Erythroblast (primary cell): ENCODE results near the gene ECT2L.

Source experiments
- GATA1 ChIP-seq: IDR thresholded peaks from 2 replicates; pipeline ENCODE4 v1.6.1; 2011; ENCODE audit warnings: low read depth, mild to moderate bottlenecking, control low read depth, low read length, moderate library complexity
- POLR2A ChIP-seq: IDR thresholded peaks from 2 replicates; pipeline ENCODE4 v1.6.1; 2011; ENCODE audit warnings: mild to moderate bottlenecking, low read length

DNA sequence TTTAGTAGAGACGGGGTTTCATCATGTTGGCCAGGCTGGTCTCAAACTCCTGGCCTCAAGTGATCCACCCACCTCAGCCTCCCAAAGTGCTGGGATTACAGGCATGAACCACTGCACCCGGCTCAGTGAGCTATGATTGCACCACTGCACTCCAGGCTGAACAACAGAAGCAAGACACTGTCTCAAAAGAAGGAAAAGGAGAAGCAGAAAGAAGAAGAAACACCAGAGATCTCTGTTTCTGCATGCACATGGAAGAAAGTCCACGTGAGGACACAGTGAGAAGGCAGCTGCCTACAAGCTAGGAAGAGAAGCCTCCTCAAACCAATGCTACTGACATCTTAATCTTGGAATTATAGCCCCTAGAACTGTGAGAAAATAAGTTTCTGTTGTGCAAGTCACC is 16.0 kb downstream of the ECT2L start:
- no peak for TF ChIP-seq POLR2A
- no peak for TF ChIP-seq GATA1
